Ovary (tissue), 9 donors: Measurements from ENCODE around the gene TMEM14A. TPM values are rescaled to one million over a fixed set of nuclear protein-coding genes. Genes with fewer than 3 reads are reported as not detected.

Source experiments
- DNase-seq, 5 donors: peaks; one replicate each; pipeline ENCODE4 v3.0.0-alpha.2; 2019 to 2020
- H3K27ac ChIP-seq, 2 donors: fragments of 200-600 bp; one replicate each; pipeline versions ENCODE4 v1.5.1 to v1.8.0; 2019 to 2022
- H3K27me3 ChIP-seq: fragments of 200-600 bp; one replicate; pipeline ENCODE4 v1.8.0; 2022
- H3K36me3 ChIP-seq: fragments of 200-600 bp; sonication (generic); one replicate; pipeline ENCODE4 v1.5.1; 2019
- H3K4me1 ChIP-seq: one replicate; pipeline ENCODE4 v1.8.1; 2013; ENCODE audit warnings: mild to moderate bottlenecking, moderate library complexity; ENCODE audit not compliant: insufficient read depth
- H3K4me3 ChIP-seq: fragments of 200-600 bp; sonication (generic); one replicate; pipeline ENCODE4 v1.5.1; 2017
- H3K9me3 ChIP-seq, 2 donors: fragments of 200-600 bp in 1 of 2; sonication (generic) in 1 of 2; one replicate each; pipeline versions ENCODE4 v1.5.1 to v1.8.1; 2013 to 2019; ENCODE audit warnings: mild to moderate bottlenecking in 1 of 2, moderate library complexity in 1 of 2
- CTCF ChIP-seq, 3 donors: fragments of 450-650 bp in 2 of 3; fragments of 200-600 bp in 1 of 3; IDR thresholded peaks; one replicate each; pipeline versions ENCODE4 v1.5.1 to v1.8.0; 2016 to 2022; ENCODE audit warnings: antibody characterized with exemption in 3 of 3, mild to moderate bottlenecking in 1 of 3
- EP300 ChIP-seq: sonication (generic); formaldehyde crosslinking; IDR thresholded peaks from one replicate; pipeline ENCODE4 v1.6.1; 2017; ENCODE audit warnings: antibody characterized with exemption
- POLR2A ChIP-seq: fragments of 450-650 bp; IDR thresholded peaks from one replicate; pipeline ENCODE4 v1.6.1; 2017; ENCODE audit warnings: antibody characterized with exemption, mild to moderate bottlenecking, moderate library complexity
- WGBS, 3 donors: extraction: QIAGEN DNeasy Blood & Tissue Kit in 1 of 3; methylation state at CpG; one replicate each; pipeline versions ENCODE4 v1.1.5 to v1.1.7; 2013 to 2017; 5-methylcytosine and 5-hydroxymethylcytosine counted together
- intact Hi-C, 4 donors: fragments of 100-400 bp; cut with DNase I; formaldehyde crosslinking; loops; one replicate each; pipeline versions ENCODE4 v1.11.0 to v1.15.1; 2022 to 2023
- polyA plus RNA-seq, 2 donors: library from polyadenylated mRNA; stranded (reverse); fragments of 200-250 nt in 1 of 2; fragments of 350-450 nt in 1 of 2; fragmentation: Illumina TruSeq in 1 of 2; extraction: RNeasy Lipid Tissue Mini Kit (QIAGEN cat#74804) in 1 of 2; gene quantifications; one replicate each; pipeline ENCODE4 v1.2.3, GENCODE V29; 2013 to 2014
- total RNA-seq, 7 donors: library from RNA; depleted of rRNA in 2 of 7; stranded (reverse); fragments of >200 nt in 2 of 7; fragmentation: NEBNext Ultra II Directional in 3 of 7; extraction: Animal tissue kit (Norgen Biotek cat#: 25700) in 3 of 7; gene quantifications; one replicate each; pipeline versions ENCODE4 v1.1.0 to v1.2.4, GENCODE V29; 2016 to 2023
- donor health status: DM: no; HTN: no; CAD: no; lungs with moderate emphysema.
- donor health status: DM: no; HTN: no; CAD: no.
- donor health status: Bipolar disorder and iron deficiency.
- donor health status: DM: yes; HTN: yes; CAD: no.
- donor health status: DM: no; HTN: no; CAD: no.
- donor health status: DM: yes; HTN: yes; CAD: no.

The TMEM14A gene
- total and polyA plus RNA-seq, 9 donors = 17.0 to 35.6 (median 25.2) TPM

- H3K27me3 ChIP-seq = no peaks in the 10 kb centered on the region
- WGBS, 3 donors = 77 to 85% (median 79%) methylated on average over 4 of the region's 4 CpGs
- no peak for DNase-seq
- TF ChIP-seq EP300 (no peak), POLR2A (no peak), CTCF (IDR thresholded peaks at IDR 0.05) (no peak)
- H3K4me3 ChIP-seq = no peak overlapping the region
- H3K27ac ChIP-seq = no peak overlapping the region
- no peaks in the 10 kb centered on the region for H3K9me3 ChIP-seq
- H3K36me3 ChIP-seq = no peaks in the 10 kb centered on the region
- no peaks in the 10 kb centered on the region for H3K4me1 ChIP-seq
- intact Hi-C loops = no loop called here
These were observed 26.7 kb upstream of the TMEM14A start for GRCh38 chr6:52644253-52644652.

- no peaks in the 10 kb centered on the region for H3K9me3 ChIP-seq
- DNase-seq = no peak
- WGBS, 3 donors = 88 to 92% (median 90%) methylated on average over 4 of the region's 4 CpGs
- TF ChIP-seq EP300 (no peak), CTCF (IDR thresholded peaks at IDR 0.05) (no peak), POLR2A (no peak)
- intact Hi-C loops = no loop called here
- H3K36me3 ChIP-seq = no peaks in the 10 kb centered on the region
- no peak overlapping the region for H3K27ac ChIP-seq
- no peak overlapping the region for H3K4me3 ChIP-seq
- no peaks in the 10 kb centered on the region for H3K27me3 ChIP-seq
- no peaks in the 10 kb centered on the region for H3K4me1 ChIP-seq
These were observed 24.9 kb upstream of the TMEM14A start for GRCh38 chr6:52645976-52646375.

- Histone ChIP-seq H3K27ac (no peak overlapping the region), H3K4me1 (no peaks in the 10 kb centered on the region), H3K4me3 (no peak overlapping the region), H3K9me3 (no peaks in the 10 kb centered on the region), H3K36me3 (no peaks in the 10 kb centered on the region), H3K27me3 (no peaks in the 10 kb centered on the region)
- WGBS, 3 donors = 91 to 92% (median 91%) methylated on average over 3 of the region's 3 CpGs
- DNase-seq = no peak
- intact Hi-C loops = no loop called here
- TF ChIP-seq EP300 = no peak
- no peak for TF ChIP-seq CTCF (IDR thresholded peaks at IDR 0.05)
- TF ChIP-seq POLR2A = no peak
These were observed 23.7 kb upstream of the TMEM14A start for GRCh38 chr6:52647199-52647598.

GRCh38 chr6:52649536-52650160 is 21.3 kb upstream of the TMEM14A start:
- no peaks in the 10 kb centered on the region for H3K4me1 ChIP-seq
- H3K9me3 ChIP-seq = no peaks in the 10 kb centered on the region
- no peaks in the 10 kb centered on the region for H3K36me3 ChIP-seq
- no peak for TF ChIP-seq EP300
- TF ChIP-seq POLR2A = no peak
- no peak for TF ChIP-seq CTCF (IDR thresholded peaks at IDR 0.05)
- H3K27ac ChIP-seq = no peak overlapping the region
- intact Hi-C loops = no loop called here
- H3K27me3 ChIP-seq = no peaks in the 10 kb centered on the region
- WGBS, 3 donors = 17 to 23% (median 20%) methylated on average over 2 of the region's 2 CpGs
- no peak for DNase-seq
- H3K4me3 ChIP-seq = no peak overlapping the region
